NT2/D1 (cell line): Measurements from ENCODE around the gene DOCK3.

ENCODE experiments used
- YY1 ChIP-seq: IDR thresholded peaks from 2 replicates; pipeline ENCODE4 v1.6.1; 2011; ENCODE audit not compliant: insufficient read length, insufficient read depth
- ZNF274 ChIP-seq: IDR thresholded peaks from 2 replicates; pipeline ENCODE4 v1.6.1; 2011; ENCODE audit warnings: mild to moderate bottlenecking, low read depth, low read length

DNA sequence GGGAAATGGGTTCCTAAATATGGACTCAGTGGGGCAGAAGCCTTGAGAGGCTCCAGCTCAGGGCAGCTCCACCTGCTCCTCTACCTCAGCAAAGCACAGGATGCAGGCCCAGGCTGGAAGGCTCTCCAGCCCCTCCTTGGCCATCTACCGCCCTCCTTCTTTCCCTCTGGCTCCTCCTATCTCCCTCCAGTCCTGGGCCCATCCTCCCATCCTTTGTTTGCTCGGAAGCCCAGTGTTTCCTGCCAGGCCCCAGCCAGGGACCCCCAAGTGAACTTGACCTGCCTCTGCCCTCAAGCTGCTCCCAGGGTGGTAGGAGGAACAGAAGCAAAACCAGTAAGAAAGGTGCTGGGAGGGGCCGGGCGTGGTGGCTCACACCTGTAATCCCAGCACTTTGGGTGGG is 37.7 kb upstream of the DOCK3 start:
- TF ChIP-seq ZNF274 (no peak), YY1 (no peak)
